ENCODE measurements around the gene FAM83D.

FAM83D gene

DNA sequence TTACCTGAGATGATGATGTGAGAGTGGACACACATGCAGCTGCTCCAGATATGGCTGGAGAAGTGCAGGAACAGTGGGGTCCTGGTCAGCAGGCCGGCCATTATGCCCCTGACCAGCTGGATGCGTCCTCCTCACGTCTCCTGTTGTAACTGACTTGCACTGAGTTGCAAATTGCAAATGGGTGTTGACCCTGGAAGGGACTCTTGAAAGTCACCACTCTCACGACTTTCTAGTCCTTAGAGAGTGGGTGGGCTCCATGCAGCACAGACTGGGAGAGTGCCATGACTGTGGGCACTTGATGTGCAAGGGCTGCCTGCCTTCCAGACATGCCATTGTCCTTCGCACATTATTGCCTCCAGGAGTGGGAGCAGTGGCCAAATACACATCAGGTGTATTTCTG lies 10.8 kb downstream of the FAM83D start:
- no peak for DNase-seq

DNA sequence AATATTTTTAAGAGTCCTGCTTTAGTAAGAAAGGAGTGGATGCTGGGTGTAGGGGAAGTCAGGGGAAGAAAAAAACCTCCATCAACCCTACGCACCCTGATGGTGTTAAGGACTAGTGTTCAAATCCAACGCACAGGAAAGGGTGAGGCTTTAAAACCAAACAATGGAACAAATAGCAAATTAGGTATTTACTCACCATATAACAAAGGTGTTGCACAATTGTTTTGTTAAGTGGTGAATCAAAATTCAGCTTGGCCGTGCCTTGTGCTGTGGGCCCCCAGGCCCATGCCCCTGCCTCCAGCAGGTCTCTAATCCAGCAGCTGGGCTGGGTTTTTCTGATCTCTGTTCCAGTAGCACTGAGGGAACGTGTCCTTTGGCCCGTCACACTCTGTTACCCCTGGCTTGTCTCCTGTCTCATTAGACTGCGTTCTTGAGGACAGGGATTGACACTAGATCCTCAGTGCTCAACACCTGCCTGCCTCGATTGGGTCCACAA lies 11.8 kb downstream of the FAM83D start:
- no peak for DNase-seq

DNA sequence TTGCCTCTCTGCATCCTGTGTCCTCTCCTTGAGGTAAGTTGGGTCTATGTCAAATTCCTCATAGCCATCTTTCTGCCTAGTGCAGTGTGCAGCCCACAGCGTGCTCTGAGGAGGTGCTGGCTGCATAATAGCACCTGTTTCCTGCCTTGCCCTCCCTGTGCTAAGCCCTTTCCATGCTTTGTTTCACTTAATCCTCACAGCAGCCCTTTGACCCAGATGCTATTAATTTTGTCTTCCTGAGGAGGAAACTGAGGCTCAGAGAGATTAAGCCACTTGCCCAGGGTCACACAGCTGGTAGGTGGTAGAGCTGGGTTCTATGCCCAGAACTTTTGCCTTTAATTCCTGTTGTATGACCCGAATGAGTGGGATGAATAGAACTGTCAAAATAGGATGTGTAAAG lies 13.5 kb downstream of the FAM83D start:
- no peak for DNase-seq

- DNase-seq = no peak
Observed at GRCh38 chr20:38940644-38941043, 14.4 kb downstream of the FAM83D start.

DNA sequence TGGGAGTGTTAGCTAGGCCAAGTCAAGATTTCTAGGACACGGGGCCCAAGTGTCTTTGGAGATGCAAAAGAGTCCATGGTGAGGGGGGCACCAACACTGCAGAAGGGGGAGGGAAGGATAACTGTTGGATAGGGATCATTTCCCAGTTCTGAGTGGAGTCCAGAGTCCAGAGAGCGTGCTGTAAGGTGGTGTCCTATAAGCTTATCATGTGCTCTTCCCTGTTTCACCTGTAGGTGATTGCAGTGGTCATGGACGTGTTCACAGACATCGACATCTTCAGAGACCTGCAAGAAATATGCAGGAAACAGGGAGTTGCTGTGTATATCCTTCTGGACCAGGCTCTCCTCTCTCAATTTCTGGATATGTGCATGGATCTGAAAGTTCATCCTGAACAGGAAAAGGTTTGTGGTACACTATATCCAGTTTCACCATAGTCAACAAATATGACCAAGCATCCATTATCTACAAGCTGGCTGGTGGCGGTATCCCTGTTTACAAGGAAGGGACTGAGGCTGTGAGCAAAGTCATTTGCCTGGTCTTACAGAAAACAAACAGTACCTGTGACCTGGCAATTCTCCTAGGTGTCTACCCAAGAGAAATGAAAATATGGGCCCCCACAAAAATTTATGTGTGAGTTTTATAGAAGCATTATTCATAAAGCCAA lies 15.6 kb downstream of the FAM83D start:
- no peak for DNase-seq

DNA sequence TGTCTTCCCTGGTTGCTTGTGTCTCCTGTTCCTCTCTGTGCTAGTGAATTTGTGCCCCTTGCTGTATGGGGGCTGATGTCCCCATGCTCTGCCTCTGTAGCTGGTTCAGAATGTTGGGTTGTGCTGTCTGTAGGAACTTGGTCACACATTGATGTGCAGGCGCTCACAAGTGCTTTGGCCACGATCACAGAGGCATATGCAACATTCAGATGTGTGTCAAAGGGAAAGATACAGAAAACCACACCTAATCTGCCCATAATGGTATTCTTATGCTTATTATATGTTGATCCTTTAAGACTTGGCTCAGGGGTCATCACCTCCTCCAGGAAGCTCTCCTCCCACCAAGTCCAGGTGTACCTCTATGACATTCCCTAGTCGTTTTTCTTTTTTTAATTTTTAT lies 18.8 kb downstream of the FAM83D start:
- DNase-seq = peak; percentile 60

DNA sequence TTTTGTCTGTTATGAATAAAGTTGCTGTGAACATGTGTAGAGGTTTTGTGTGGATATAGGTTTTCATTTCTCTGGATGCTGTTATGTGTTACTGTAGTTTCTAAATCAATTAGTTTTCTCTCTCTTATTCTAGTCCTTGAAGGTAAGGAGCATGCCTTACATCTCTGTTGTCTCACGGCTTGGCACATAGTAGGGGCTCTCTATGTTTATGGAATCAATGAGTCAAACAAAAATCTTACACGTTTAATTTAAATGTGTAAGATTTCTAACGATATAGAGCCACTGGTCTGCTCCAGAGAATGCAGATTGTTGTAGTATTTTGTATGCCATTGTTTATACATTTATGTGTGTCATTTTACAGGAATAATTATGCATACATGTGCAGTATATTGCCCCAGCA lies 20.6 kb downstream of the FAM83D start:
- DNase-seq = no peak

- peak; percentile 97 for DNase-seq
Observed at GRCh38 chr20:38947931-38948362, 21.7 kb downstream of the FAM83D start.

GRCh38 chr20:38950254-38950653 lies 24.0 kb downstream of the FAM83D start:
- no peak for DNase-seq

GRCh38 chr20:38951611-38952010 lies 25.4 kb downstream of the FAM83D start:
- DNase-seq = no peak

DNA sequence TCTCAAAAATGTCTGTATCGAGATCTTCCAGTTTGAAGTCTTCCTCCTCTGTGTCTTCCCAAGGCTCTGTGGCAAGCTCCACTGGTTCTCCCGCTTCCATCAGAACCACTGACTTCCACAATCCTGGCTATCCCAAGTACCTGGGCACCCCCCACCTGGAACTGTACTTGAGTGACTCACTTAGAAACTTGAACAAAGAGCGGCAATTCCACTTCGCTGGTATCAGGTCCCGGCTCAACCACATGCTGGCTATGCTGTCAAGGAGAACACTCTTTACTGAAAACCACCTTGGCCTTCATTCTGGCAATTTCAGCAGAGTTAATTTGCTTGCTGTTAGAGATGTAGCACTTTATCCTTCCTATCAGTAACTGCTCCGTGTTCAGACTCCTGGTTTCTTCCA lies 25.9 kb downstream of the FAM83D start:
- DNase-seq = no peak

DNA sequence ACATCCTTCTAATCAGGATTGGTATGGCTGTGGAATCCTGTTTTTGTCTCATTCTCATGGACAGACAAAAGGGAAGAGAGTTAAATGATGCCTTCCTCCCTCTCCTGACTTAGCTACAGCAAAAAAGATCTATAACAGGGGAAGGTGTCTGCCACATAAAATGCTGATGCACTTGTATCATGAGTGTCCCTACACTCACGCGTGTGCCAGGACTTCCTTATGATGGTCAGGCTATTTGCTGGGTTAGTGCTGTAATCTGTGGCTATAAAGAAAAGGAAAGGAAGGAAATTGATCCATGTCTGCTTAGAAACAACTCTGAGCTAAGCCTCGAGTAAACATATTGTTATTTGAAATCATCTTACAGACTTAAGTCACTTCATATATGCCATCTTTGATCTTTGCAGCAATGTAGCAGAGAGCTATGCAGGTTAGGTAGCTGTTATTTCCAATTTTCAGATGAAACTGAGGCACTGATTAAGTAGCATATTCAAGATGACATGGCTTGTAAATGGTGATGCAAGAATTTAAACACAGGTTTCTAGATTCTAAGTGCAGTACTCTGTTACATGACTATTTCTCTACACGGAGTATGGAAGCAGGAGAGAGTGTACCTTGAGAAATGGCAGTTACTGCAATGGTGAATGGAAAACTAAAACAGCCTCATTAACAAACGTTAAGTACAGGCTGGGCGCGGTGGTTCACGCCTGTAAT lies 27.6 kb downstream of the FAM83D start:
- no peak for DNase-seq

DNA sequence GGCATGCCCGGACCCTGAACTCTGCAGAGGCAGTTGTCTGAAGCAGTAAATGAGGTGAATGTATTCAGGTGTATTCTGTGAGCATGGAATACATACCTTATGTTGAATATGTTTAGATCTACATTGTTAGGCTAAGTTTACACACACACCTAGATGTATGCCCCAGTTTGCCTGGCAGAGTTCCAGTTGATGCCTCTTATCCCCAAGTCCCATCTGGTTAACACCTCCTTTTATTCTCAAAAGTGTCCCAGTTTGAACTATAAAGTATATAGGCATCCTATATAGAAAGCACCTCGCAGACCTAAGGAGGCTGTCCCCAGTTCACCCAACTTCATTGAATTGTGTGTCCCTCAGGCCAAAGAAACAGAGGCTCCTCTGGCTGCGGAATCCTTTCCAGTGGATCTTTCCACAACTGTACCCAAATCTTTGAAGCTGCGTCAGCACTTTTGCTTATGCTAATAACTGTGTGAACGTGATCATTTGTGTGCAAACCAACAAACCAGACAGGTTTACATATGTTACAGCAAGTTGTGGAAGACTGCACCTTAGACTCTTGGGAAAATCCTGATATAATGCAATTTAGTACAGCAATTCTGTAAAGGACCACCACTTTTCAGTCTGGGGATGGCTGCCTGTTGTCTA lies 31.1 kb downstream of the FAM83D start:
- DNase-seq = peak; percentile 51

GRCh38 chr20:38957915-38958485 lies 31.8 kb downstream of the FAM83D start:
- no peak for DNase-seq

GRCh38 chr20:38960187-38960687 lies 34.0 kb downstream of the FAM83D start:
- DNase-seq = peak; percentile 35

DNA sequence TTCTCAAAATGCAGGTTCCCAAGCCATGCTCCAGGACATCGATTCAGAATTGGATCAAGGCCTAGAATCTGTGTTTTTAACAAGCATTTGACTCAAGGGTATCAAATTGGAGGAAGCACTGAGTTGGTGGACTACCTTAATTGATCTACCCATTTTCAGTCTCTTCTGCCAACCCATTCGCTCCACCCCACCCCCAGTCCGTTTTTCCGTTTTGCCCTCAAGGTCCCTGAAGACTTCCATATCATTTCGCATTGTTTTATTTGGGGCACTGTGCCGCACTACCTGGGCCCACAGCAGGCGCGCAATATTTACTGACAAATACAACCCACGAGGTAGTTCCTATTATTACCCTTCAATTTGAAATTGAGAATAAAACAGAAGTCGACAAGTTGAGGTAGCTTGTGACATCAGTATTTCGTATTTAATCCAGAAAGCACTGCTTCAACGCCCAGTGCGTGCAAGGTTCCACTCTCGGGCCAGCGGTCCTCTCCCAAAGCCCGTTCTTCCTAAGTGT lies 35.4 kb downstream of the FAM83D start:
- DNase-seq = peak; percentile 44

DNA sequence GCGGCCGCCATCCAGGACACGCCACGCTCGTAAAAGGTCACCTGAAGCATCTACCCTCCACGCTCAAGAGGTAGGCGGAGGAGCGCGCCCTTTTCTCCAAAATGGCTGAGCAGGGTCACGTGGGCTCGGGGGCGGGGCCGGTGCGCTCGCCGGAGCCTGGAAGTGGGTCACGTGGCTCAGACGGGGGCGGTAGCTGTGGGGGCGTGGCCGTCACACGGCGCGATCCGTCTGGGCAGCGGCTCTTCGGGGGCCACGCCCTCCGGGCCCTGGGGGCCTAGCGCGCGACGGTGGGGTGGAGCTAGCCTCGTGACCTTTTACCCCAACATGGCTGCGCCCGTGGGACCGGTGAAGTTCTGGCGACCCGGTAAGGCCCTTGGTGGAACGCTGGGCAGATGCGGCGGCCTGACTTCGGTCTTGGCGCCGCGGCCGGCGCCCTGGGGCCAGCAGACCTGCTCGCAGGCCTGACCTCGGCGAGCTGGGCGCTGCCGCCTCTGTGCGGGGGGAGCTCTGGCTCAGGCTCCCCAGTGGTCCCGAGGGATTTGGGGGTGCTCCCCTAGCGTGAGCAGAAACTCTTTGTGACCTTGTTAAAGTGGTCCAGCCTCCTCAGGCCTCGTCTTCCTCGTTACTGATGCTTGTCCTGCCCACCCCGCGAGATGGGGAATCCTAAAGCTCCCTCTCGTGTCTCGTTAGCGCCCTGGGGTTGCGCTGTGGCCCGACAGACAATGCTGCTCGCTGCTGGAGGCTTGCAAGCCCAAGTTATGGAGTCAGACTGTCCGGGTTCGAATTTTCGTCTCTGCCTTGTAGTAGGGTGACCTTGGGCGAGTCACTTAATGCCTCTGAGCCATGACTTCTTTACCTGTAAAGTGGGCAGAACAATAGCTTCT lies 36.1 kb downstream of the FAM83D start, which contains the start of gene DHX35:
TSS of gene DHX35 (plus strand) at position 301 of the 884 bp plus-strand sequence. CDS start at position 325, 24 bp downstream.
- DNase-seq = peak; percentile 99

- peak; percentile 60 for DNase-seq
Observed at GRCh38 chr20:38962928-38963401, 36.7 kb downstream of the FAM83D start.

- DNase-seq = no peak
Observed at GRCh38 chr20:38963745-38964144, 37.5 kb downstream of the FAM83D start.

- DNase-seq = no peak
Observed at GRCh38 chr20:38965264-38965663, 39.0 kb downstream of the FAM83D start.

DNA sequence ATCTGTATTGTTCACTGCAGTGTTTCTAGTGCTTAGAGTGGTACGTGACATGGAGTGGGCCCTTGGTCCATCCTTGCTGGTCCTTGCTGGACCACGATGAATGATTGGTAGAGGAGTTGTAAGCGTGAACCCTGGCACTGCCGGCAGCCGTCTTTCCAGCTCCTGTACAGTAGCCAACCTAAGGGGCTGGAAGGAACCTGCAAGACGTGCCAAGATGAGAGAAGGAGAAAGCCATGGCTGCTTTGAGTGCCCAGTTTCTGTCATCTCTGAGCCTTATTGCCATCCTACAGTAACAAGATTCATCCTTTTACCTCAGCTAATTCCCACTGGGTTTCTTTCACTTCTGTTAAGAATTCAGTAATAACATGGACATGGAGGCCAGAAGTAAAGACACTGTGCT lies 41.9 kb downstream of the FAM83D start:
- DNase-seq = no peak

DNA sequence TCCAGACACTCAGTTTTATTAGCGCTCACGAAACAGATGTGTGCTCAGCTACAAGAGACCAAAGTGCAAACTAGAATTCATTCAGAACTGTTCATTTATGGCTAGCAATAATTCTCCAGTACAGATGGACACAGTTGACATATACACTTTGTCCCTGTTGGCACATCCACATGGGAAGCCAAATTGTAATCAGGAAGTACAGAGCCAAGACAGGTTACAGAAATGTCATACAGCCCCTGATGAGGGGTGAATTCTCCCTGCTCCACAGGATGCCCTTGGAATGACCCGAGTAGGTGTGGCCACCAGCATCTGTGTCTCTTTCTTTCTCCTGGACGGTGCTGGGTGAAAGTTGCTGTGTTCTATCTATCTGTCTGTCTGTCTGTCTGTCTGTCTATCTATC lies 43.5 kb downstream of the FAM83D start:
- DNase-seq = no peak
